ENCODE results near the gene ANO2.
"Not testable (repeated sequence)": the region's sequence is repeated elsewhere in the genome, so short reads cannot be mapped to it uniquely, and the experiment has no call there.

The ANO2 gene

GRCh38 chr12:5723071-5723470 is 222.0 kb downstream of the ANO2 start:
- no peak for DNase-seq (ENCODE audit: low spot score)

GRCh38 chr12:5720381-5721005 is 224.6 kb downstream of the ANO2 start:
- no peak for DNase-seq (ENCODE audit: low spot score)

GRCh38 chr12:5718680-5719079 is 226.4 kb downstream of the ANO2 start:
- no peak for DNase-seq (ENCODE audit: low spot score)

- no peak for DNase-seq (ENCODE audit: low spot score)
These were observed 227.0 kb downstream of the ANO2 start for GRCh38 chr12:5718073-5718472.

GRCh38 chr12:5716976-5717375 is 228.1 kb downstream of the ANO2 start:
- DNase-seq (ENCODE audit: low spot score): no peak

GRCh38 chr12:5716201-5716600 is 228.9 kb downstream of the ANO2 start:
- DNase-seq (ENCODE audit: low spot score): no peak

GRCh38 chr12:5715021-5715420 is 230.0 kb downstream of the ANO2 start:
- DNase-seq (ENCODE audit: low spot score): peak; percentile 64

GRCh38 chr12:5713599-5714081 is 231.4 kb downstream of the ANO2 start:
- no peak for DNase-seq (ENCODE audit: low spot score)

- DNase-seq (ENCODE audit: low spot score): no peak
These were observed 234.7 kb downstream of the ANO2 start for GRCh38 chr12:5710260-5710878.

GRCh38 chr12:5708371-5708770 is 236.7 kb downstream of the ANO2 start:
- DNase-seq (ENCODE audit: low spot score): no peak

- DNase-seq (ENCODE audit: low spot score): no peak
These were observed 238.8 kb downstream of the ANO2 start for GRCh38 chr12:5706247-5706646.

GRCh38 chr12:5705791-5706190 is 239.3 kb downstream of the ANO2 start:
- DNase-seq (ENCODE audit: low spot score): no peak

- DNase-seq (ENCODE audit: low spot score): no peak
These were observed 250.2 kb downstream of the ANO2 start for GRCh38 chr12:5694759-5695409.

GRCh38 chr12:5692850-5693249 is 252.2 kb downstream of the ANO2 start:
- no peak for DNase-seq (ENCODE audit: low spot score)

- DNase-seq (ENCODE audit: low spot score): no peak
These were observed 253.1 kb downstream of the ANO2 start for GRCh38 chr12:5691943-5692342.

GRCh38 chr12:5690240-5690639 is 254.8 kb downstream of the ANO2 start:
- no peak for DNase-seq (ENCODE audit: low spot score)

- DNase-seq (ENCODE audit: low spot score): peak; percentile 24
These were observed 255.3 kb downstream of the ANO2 start for GRCh38 chr12:5689773-5690172.

- DNase-seq (ENCODE audit: low spot score): no peak
These were observed 256.8 kb downstream of the ANO2 start for GRCh38 chr12:5688226-5688625.

- DNase-seq (ENCODE audit: low spot score): no peak
These were observed 259.1 kb downstream of the ANO2 start for GRCh38 chr12:5685935-5686334.

- no peak for DNase-seq (ENCODE audit: low spot score)
These were observed 260.1 kb downstream of the ANO2 start for GRCh38 chr12:5684989-5685388.

- DNase-seq (ENCODE audit: low spot score): no peak
These were observed 262.5 kb downstream of the ANO2 start for GRCh38 chr12:5682581-5682980.

- no peak for DNase-seq (ENCODE audit: low spot score)
These were observed 266.9 kb downstream of the ANO2 start for GRCh38 chr12:5678176-5678575.

- DNase-seq (ENCODE audit: low spot score): not testable (repeated sequence)
These were observed 275.4 kb downstream of the ANO2 start for GRCh38 chr12:5669624-5670023.

Measured in HuH-7 (cell line).